GM23338 (cell line): ENCODE measurements around the gene NDUFS4. TPM values are rescaled to one million over a fixed set of nuclear protein-coding genes. Genes with fewer than 3 reads are reported as not detected.

Experiments
- CREB1 ChIP-seq: fragments of 250-450 bp; sonication (Bioruptor Pico); IDR thresholded peaks from 2 replicates; pipeline ENCODE4 v1.5.0; 2020; ENCODE audit warnings: low read depth, mild to moderate bottlenecking, moderate library complexity
- ETS1 ChIP-seq: IDR thresholded peaks from 2 replicates; pipeline ENCODE4 v1.6.1; 2016; ENCODE audit warnings: antibody characterized with exemption
- NANOG ChIP-seq: IDR thresholded peaks from 2 replicates; pipeline ENCODE4 v1.6.1; 2016; ENCODE audit warnings: antibody characterized with exemption, borderline replicate concordance
- POLR2AphosphoS5 ChIP-seq: IDR thresholded peaks from 2 replicates; pipeline ENCODE4 v1.6.1; 2016; ENCODE audit warnings: antibody characterized with exemption, low read depth
- REST ChIP-seq: IDR thresholded peaks from one replicate; pipeline ENCODE4 v1.6.1; 2018; ENCODE audit warnings: antibody characterized with exemption; ENCODE audit not compliant: unreplicated experiment
- STAT1 ChIP-seq: IDR thresholded peaks from one replicate; pipeline ENCODE4 v1.6.1; 2016; ENCODE audit warnings: antibody characterized with exemption; ENCODE audit not compliant: unreplicated experiment
- polyA plus RNA-seq: library from polyadenylated mRNA; unstranded; fragments of >200 nt; fragmentation: Nextera tagmentation; extraction: Ambion mirVana; gene quantifications from 2 replicates; pipeline ENCODE4 v1.2.1, GENCODE V29; 2016
- total RNA-seq: library from RNA; depleted of rRNA; stranded (reverse); fragments of >200 nt; shearing (Covaris generic); gene quantifications from 2 replicates; pipeline ENCODE4 v1.2.3, GENCODE V29; 2014
- TF ChIP-seq, protein P1 (sequence below): fragments of 250-450 bp; sonication (Bioruptor Pico); IDR thresholded peaks from 2 replicates; pipeline ENCODE4 v1.5.0; 2020; ENCODE audit warnings: mild to moderate bottlenecking, moderate library complexity

NDUFS4 gene
- total and polyA plus RNA-seq, 2 experiments from 2014 or later: 65.6 to 151 TPM

- TF ChIP-seq, protein P1, sequence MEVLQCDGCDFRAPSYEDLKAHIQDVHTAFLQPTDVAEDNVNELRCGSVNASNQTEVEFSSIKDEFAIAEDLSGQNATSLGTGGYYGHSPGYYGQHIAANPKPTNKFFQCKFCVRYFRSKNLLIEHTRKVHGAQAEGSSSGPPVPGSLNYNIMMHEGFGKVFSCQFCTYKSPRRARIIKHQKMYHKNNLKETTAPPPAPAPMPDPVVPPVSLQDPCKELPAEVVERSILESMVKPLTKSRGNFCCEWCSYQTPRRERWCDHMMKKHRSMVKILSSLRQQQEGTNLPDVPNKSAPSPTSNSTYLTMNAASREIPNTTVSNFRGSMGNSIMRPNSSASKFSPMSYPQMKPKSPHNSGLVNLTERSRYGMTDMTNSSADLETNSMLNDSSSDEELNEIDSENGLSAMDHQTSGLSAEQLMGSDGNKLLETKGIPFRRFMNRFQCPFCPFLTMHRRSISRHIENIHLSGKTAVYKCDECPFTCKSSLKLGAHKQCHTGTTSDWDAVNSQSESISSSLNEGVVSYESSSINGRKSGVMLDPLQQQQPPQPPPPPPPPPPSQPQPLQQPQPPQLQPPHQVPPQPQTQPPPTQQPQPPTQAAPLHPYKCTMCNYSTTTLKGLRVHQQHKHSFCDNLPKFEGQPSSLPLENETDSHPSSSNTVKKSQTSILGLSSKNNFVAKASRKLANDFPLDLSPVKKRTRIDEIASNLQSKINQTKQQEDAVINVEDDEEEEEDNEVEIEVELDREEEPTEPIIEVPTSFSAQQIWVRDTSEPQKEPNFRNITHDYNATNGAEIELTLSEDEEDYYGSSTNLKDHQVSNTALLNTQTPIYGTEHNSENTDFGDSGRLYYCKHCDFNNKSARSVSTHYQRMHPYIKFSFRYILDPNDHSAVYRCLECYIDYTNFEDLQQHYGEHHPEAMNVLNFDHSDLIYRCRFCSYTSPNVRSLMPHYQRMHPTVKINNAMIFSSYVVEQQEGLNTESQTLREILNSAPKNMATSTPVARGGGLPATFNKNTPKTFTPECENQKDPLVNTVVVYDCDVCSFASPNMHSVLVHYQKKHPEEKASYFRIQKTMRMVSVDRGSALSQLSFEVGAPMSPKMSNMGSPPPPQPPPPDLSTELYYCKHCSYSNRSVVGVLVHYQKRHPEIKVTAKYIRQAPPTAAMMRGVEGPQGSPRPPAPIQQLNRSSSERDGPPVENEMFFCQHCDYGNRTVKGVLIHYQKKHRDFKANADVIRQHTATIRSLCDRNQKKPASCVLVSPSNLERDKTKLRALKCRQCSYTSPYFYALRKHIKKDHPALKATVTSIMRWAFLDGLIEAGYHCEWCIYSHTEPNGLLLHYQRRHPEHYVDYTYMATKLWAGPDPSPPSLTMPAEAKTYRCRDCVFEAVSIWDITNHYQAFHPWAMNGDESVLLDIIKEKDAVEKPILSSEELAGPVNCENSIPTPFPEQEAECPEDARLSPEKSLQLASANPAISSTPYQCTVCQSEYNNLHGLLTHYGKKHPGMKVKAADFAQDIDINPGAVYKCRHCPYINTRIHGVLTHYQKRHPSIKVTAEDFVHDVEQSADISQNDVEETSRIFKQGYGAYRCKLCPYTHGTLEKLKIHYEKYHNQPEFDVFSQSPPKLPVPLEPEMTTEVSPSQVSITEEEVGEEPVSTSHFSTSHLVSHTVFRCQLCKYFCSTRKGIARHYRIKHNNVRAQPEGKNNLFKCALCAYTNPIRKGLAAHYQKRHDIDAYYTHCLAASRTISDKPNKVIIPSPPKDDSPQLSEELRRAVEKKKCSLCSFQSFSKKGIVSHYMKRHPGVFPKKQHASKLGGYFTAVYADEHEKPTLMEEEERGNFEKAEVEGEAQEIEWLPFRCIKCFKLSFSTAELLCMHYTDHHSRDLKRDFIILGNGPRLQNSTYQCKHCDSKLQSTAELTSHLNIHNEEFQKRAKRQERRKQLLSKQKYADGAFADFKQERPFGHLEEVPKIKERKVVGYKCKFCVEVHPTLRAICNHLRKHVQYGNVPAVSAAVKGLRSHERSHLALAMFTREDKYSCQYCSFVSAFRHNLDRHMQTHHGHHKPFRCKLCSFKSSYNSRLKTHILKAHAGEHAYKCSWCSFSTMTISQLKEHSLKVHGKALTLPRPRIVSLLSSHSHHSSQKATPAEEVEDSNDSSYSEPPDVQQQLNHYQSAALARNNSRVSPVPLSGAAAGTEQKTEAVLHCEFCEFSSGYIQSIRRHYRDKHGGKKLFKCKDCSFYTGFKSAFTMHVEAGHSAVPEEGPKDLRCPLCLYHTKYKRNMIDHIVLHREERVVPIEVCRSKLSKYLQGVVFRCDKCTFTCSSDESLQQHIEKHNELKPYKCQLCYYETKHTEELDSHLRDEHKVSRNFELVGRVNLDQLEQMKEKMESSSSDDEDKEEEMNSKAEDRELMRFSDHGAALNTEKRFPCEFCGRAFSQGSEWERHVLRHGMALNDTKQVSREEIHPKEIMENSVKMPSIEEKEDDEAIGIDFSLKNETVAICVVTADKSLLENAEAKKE (CRISPR knock-in tag): no peak
- TF ChIP-seq STAT1: no peak
- no peak for TF ChIP-seq REST
- TF ChIP-seq NANOG: no peak
- no peak for TF ChIP-seq POLR2AphosphoS5
- no peak for TF ChIP-seq ETS1
- no peak for TF ChIP-seq CREB1 (CRISPR knock-in tag)
These were observed 130.6 kb downstream of the NDUFS4 start (continued) for GRCh38 chr5:53691014-53691413.
